Fibroblast of the aortic adventitia (primary cell): ENCODE results near the gene DCDC2C. TPM values are rescaled to one million over a fixed set of nuclear protein-coding genes. Genes with fewer than 3 reads are reported as not detected.

Source experiments
- DNase-seq: peaks from one replicate; pipeline ENCODE4 v3.0.0-alpha.2; 2010; ENCODE audit warnings: low read depth
- H3K4me3 ChIP-seq: 2 replicates; pipeline ENCODE4 v1.5.1; 2011; ENCODE audit warnings: low read depth, mild to moderate bottlenecking, control low read depth, low read length, moderate library complexity
- total RNA-seq: library from RNA; depleted of rRNA; stranded (reverse); fragments of >200 nt; gene quantifications from 2 replicates; pipeline ENCODE4 v1.2.3, GENCODE V29; 2012; ENCODE audit warnings: low replicate concordance
- TF ChIP-seq, protein P1 (sequence below): IDR thresholded peaks from 2 replicates; pipeline ENCODE4 v1.5.1; 2011; ENCODE audit warnings: mild to moderate bottlenecking, low read length, control low read depth, inconsistent platforms; ENCODE audit not compliant: insufficient read depth

Gene DCDC2C
- total RNA-seq, 1 donor, result not detected

DNA sequence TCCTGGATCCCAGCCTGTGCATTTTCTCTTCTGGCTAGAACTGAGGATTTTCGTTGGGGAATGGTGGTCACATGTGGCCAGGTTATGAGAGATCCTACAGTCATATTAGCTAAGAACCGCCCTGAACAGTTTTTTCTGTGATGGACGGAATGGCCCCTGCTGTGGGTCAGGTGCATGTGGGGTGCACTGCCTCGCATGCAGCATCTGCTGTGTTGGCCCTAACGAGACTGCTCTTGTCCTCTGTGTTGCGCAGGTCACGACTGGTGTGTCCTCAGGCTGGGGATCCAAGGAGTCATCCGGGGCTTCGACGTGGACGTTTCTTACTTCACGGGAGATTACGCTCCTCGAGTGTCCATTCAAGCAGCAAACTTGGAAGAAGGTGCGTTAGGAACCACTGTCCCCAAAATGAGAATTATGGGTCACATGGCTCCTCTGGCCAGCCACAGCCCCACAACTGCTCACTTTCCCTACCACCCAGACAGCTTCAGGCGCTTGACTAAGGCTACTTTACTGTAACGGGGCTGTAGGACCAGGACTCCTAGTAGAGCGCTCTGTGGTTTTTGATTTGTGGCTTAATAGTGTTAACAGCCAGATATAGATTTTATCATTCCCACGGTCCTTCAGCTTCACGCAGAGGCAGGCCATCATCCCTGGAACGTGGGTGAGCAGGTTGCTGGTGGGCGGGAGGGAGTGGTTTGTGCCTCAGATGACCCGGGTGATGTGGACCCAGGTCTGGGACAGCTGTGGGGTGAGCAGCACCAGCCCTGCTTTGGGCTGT, 23.6 kb upstream of the DCDC2C start:
- no peak for DNase-seq
- no peak overlapping the region for H3K4me3 ChIP-seq
- TF ChIP-seq, protein P1, sequence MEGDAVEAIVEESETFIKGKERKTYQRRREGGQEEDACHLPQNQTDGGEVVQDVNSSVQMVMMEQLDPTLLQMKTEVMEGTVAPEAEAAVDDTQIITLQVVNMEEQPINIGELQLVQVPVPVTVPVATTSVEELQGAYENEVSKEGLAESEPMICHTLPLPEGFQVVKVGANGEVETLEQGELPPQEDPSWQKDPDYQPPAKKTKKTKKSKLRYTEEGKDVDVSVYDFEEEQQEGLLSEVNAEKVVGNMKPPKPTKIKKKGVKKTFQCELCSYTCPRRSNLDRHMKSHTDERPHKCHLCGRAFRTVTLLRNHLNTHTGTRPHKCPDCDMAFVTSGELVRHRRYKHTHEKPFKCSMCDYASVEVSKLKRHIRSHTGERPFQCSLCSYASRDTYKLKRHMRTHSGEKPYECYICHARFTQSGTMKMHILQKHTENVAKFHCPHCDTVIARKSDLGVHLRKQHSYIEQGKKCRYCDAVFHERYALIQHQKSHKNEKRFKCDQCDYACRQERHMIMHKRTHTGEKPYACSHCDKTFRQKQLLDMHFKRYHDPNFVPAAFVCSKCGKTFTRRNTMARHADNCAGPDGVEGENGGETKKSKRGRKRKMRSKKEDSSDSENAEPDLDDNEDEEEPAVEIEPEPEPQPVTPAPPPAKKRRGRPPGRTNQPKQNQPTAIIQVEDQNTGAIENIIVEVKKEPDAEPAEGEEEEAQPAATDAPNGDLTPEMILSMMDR, result no peak

DNA sequence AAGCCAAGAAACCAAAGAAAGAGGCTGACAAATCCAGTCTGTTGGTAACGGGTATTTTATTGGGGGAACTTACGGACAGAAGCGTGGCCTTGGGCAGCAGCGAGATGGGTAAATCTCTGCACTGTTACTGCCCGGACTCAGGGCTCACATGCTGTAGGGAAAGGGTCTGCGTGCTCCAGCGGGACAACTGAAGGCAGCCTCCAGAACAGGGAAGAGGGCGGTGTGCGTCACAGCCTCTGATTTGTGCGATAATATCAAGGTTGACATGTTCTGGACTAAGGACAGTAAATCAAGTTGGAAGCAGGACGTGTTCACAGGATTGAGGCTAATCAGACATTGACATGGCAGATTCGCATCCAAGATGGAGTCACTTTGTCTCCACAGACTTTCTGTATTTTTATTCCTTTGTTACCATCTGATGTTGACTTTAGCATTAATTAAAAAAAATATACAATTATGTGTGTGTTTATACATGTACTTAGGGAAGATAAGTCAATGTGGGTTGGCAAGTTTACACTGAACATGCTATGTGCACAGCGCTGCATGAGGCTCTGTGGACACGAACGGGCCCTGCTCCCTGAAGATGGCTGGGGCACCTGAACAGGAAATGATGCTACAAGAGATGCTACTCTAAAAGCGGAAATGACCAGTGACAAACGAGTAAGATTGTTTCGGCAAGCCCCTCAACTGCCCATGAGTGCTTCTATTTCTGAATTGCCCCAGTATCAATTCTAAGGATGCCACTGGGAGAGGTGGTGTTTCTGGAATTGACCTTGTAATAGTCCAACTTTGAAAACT, 22.6 kb upstream of the DCDC2C start:
- TF ChIP-seq, protein P1, result no peak
- DNase-seq, result no peak
- H3K4me3 ChIP-seq, result no peak overlapping the region

DNA sequence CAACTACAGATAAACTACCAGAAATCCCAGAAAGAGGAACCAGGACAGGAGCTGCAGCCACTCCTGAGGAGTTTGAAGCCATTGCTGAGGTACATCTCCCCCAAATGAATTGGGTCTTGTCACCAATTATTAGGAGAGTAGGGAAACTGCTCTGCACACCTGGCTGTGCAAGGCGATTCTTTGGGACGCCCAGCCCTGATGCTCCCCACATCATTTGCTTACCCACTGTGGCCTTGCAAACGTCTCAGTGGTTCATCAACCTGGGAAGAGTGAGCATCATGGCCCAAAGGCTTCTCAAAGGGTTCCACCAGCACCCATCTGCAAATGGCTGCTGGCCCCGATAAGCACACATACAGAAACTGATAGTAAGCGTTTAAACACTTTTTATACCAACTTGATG, 21.8 kb upstream of the DCDC2C start:
- no peak for DNase-seq
- TF ChIP-seq, protein P1, result no peak
- H3K4me3 ChIP-seq, result no peak overlapping the region

DNA sequence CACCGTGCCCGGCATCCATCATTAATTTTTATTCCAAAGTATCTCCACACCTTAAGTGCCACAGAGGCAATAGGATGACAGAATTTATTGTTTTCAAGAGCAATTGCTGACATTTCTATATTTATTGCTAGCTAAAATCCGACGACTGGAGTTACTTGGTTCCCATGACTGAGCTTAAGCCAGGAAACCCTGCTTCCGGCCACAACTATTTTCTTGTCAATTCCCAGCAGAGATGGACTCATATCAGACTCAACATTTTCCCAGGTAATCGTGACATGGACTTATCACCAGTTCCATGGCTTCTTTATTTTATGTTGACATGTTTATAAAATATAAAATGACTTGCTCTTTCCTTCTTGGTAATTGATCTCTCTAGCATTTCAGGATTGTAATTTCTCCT, 20.6 kb upstream of the DCDC2C start:
- TF ChIP-seq, protein P1, result no peak
- DNase-seq, result no peak
- H3K4me3 ChIP-seq, result no peak overlapping the region

DNA sequence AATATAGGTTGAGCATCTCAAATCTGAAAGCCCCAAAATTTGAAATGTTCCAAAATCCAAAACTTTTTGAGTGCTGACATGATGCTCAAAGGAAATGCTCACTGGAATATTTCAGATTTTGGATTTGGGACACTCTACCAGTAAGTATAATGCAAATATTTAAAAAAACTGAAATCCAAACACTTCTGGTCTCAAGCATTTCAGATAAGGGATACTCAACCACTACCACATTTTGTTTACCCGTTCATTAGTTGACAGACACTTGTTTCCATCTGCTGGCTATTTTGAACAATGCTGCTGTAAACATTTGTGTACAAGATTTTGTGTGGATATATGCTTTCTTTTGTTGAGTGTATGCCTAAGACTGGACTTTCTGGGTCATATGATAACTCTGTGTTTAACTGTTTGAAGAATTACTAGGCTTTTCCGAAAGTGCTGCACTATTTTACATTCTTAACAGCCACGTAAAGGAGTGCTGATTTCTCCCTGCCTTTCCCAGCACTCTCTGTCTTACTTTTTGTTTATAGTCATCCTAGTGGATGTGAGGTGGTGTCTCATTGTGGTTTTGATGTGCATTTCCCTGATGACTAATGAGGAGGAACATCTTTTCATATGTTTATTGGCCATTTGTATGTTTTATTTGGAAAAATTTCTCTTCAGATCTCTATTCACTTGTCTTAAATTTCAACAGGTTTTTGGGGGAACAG, 19.5 kb upstream of the DCDC2C start:
- DNase-seq, result no peak
- TF ChIP-seq, protein P1, result no peak
- no peak overlapping the region for H3K4me3 ChIP-seq

DNA sequence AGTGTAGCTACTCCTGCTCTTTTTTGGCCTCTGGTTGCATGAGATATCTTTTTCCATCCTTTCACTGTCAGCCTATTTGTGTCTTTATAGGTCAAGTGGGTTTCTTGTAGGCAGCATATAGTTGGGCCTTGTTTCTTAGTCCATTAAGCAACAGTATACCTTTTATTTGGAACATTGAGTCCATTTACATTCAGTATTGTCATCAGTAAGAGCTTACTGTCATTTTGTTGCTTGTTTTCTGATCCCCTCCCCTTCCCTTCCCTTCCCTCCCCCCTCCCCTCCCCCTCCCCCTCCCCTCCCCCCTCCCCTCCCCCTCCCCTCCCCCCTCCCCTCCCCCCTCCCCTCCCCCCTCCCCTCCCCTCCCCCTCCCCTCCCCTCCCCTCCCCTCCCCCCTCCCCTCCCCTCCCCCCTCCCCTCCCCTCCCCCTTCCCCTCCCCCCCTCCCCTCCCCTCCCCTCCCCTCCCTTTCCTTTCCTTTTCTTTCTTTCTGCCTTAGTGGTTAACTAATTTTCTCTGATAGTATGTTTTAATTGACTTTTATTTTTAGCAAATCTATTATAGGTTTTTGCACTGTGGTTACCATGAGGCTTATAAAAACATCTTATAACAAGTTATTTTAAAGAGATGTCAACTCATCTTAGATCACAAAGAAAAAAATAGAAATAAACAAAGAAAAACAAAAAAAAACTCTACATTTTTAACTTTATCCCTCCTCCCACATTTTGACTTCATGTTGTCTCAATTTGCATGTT, 13.2 kb upstream of the DCDC2C start:
- no peak for DNase-seq
- H3K4me3 ChIP-seq, result no peak overlapping the region
- TF ChIP-seq, protein P1, result no peak
